Muscle of leg (tissue), 11 donors: ENCODE results near the gene ANKRD63. TPM values are rescaled to one million over a fixed set of nuclear protein-coding genes. Genes with fewer than 3 reads are reported as not detected.

Experiments
- DNase-seq: peaks from one replicate; pipeline ENCODE4 v3.0.0; 2013
- H3K27ac ChIP-seq: one replicate; pipeline ENCODE4 v1.5.1; 2013; ENCODE audit warnings: mild to moderate bottlenecking, low read length, control low read depth
- H3K27me3 ChIP-seq: one replicate; pipeline ENCODE4 v1.6.1; 2013; ENCODE audit warnings: low read length; ENCODE audit not compliant: control insufficient read depth, insufficient read depth
- H3K36me3 ChIP-seq: one replicate; pipeline ENCODE4 v1.6.1; 2013; ENCODE audit warnings: low read length; ENCODE audit not compliant: control insufficient read depth, insufficient read depth
- H3K4me1 ChIP-seq: one replicate; pipeline ENCODE4 v1.6.1; 2013; ENCODE audit warnings: low read length; ENCODE audit not compliant: control insufficient read depth, insufficient read depth
- H3K4me3 ChIP-seq: one replicate; pipeline ENCODE4 v1.5.1; 2013; ENCODE audit warnings: low read length, control low read depth
- H3K9me3 ChIP-seq: replicated peaks from 2 replicates; pipeline ENCODE4 v1.6.1; 2013; ENCODE audit warnings: low read depth, low read length; ENCODE audit not compliant: control insufficient read depth
- WGBS: methylation state at CpG from one replicate; pipeline ENCODE4 v1.1.5; 2013; ENCODE audit warnings: missing lambda C conversion rate; ENCODE audit not compliant: insufficient coverage; 5-methylcytosine and 5-hydroxymethylcytosine counted together
- polyA plus RNA-seq, 8 donors: library from polyadenylated mRNA; unstranded; fragments of 120-200 nt; gene quantifications; one replicate each; pipeline versions ENCODE4 v1.2.1 to v1.2.3, GENCODE V29; 2013; ENCODE audit warnings: inconsistent platforms in 1 of 8, low replicate concordance in 1 of 8; ENCODE audit not compliant: insufficient read length in 8 of 8, insufficient read depth in 1 of 8
- total RNA-seq: library from RNA; stranded (reverse); fragments of 120-200 nt; gene quantifications from one replicate; pipeline ENCODE4 v1.2.4, GENCODE V29; 2013

ANKRD63 gene
- total and polyA plus RNA-seq, 9 donors, result 0.11 to 0.22 (median 0.16) TPM; not detected in 3

GRCh38 chr15:40263024-40263754 lies 19.7 kb downstream of the ANKRD63 start:
- Histone ChIP-seq H3K27me3 (peaks cover 6% of the 10 kb centered on the region), H3K9me3 (no peaks in the 10 kb centered on the region), H3K4me1 (no peaks in the 10 kb centered on the region), H3K4me3 (no peak overlapping the region), H3K36me3 (no peaks in the 10 kb centered on the region), H3K27ac (no peak overlapping the region)
- WGBS, result 31% methylated on average over 8 of the region's 12 CpGs
- DNase-seq, result peak; percentile 71

- no peaks in the 10 kb centered on the region for H3K9me3 ChIP-seq
- H3K4me1 ChIP-seq, result no peaks in the 10 kb centered on the region
- H3K27me3 ChIP-seq, result peaks cover 23% of the 10 kb centered on the region
- no peak for DNase-seq
- H3K4me3 ChIP-seq, result no peak overlapping the region
- no peak overlapping the region for H3K27ac ChIP-seq
- no peaks in the 10 kb centered on the region for H3K36me3 ChIP-seq
- 80% methylated on average over 2 of the region's 7 CpGs for WGBS
Observed at GRCh38 chr15:40259021-40259420, 23.8 kb downstream of the ANKRD63 start.

- 42% methylated on average over 7 of the region's 8 CpGs for WGBS
Observed at GRCh38 chr15:40258544-40258943, 24.3 kb downstream of the ANKRD63 start.

GRCh38 chr15:40257656-40258450 lies 25.0 kb downstream of the ANKRD63 start:
- Histone ChIP-seq H3K27ac (no peak overlapping the region), H3K27me3 (peaks cover 35% of the 10 kb centered on the region), H3K9me3 (no peaks in the 10 kb centered on the region), H3K36me3 (no peaks in the 10 kb centered on the region), H3K4me3 (no peak overlapping the region), H3K4me1 (peaks cover 8% of the 10 kb centered on the region)
- 71% methylated on average over 9 of the region's 9 CpGs for WGBS
- no peak for DNase-seq

More at GRCh38 chr15:40258544-40258943, 24.3 kb downstream of the ANKRD63 start:
- Histone ChIP-seq H3K4me1 (peaks cover 2% of the 10 kb centered on the region), H3K27ac (no peak overlapping the region), H3K9me3 (no peaks in the 10 kb centered on the region), H3K27me3 (peaks cover 28% of the 10 kb centered on the region), H3K4me3 (no peak overlapping the region), H3K36me3 (no peaks in the 10 kb centered on the region)
- no peak for DNase-seq

DNA sequence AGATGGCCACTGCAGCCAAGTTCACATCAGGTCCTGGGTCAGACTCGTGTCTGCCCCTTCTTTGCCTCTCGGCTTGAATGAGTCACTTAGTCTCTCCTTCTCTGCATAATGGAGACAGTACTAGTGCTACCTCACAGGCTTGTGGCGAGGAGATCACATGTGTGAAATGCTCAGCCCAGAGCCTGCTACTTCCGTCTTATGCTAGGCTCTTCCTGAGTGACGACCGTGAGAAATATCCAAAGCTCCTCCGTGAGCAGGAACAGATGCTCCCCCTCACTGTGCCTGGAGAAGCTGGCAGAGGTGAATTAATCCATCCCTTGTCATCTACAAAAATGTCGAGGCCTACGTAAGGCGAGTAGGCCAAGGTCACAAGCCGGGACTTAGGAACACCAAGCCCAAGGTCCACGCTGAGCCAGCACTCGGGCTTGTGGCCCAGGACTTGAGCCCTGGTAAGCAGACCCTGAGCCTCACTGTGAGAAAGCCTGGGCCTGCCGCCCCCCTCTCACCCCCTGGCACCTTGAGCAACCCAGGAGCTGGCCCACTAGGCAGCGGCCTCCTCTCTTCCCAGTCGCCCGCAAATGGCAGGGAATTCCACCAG lies 26.1 kb downstream of the ANKRD63 start:
- Histone ChIP-seq H3K4me3 (no peak overlapping the region), H3K4me1 (peaks cover 13% of the 10 kb centered on the region), H3K27ac (no peak overlapping the region), H3K36me3 (no peaks in the 10 kb centered on the region), H3K27me3 (peaks cover 43% of the 10 kb centered on the region), H3K9me3 (no peaks in the 10 kb centered on the region)
- 78% methylated on average over 17 of the region's 17 CpGs for WGBS
- DNase-seq, result no peak

- Histone ChIP-seq H3K4me3 (no peak overlapping the region), H3K4me1 (peaks cover 13% of the 10 kb centered on the region), H3K9me3 (no peaks in the 10 kb centered on the region), H3K36me3 (no peaks in the 10 kb centered on the region), H3K27ac (no peak overlapping the region), H3K27me3 (peaks cover 56% of the 10 kb centered on the region)
- WGBS, result no CpG with 5 or more reads among the region's 4 CpGs
- DNase-seq, result no peak
Observed at GRCh38 chr15:40255033-40255432, 27.8 kb downstream of the ANKRD63 start.

- Histone ChIP-seq H3K9me3 (no peaks in the 10 kb centered on the region), H3K4me3 (no peak overlapping the region), H3K4me1 (peaks cover 13% of the 10 kb centered on the region), H3K27me3 (peaks cover 56% of the 10 kb centered on the region), H3K27ac (no peak overlapping the region), H3K36me3 (no peaks in the 10 kb centered on the region)
- DNase-seq, result no peak
- WGBS, result 100% methylated on average over 2 of the region's 3 CpGs
Observed at GRCh38 chr15:40254452-40254851, 28.4 kb downstream of the ANKRD63 start.

- Histone ChIP-seq H3K4me1 (peaks cover 16% of the 10 kb centered on the region), H3K27ac (no peak overlapping the region), H3K9me3 (no peaks in the 10 kb centered on the region), H3K36me3 (no peaks in the 10 kb centered on the region), H3K27me3 (peaks cover 56% of the 10 kb centered on the region), H3K4me3 (peak overlapping the region; percentile 48)
- no peak for DNase-seq
- WGBS, result 32% methylated on average over 23 of the region's 28 CpGs
Observed at GRCh38 chr15:40253167-40253790, 29.6 kb downstream of the ANKRD63 start.

DNA sequence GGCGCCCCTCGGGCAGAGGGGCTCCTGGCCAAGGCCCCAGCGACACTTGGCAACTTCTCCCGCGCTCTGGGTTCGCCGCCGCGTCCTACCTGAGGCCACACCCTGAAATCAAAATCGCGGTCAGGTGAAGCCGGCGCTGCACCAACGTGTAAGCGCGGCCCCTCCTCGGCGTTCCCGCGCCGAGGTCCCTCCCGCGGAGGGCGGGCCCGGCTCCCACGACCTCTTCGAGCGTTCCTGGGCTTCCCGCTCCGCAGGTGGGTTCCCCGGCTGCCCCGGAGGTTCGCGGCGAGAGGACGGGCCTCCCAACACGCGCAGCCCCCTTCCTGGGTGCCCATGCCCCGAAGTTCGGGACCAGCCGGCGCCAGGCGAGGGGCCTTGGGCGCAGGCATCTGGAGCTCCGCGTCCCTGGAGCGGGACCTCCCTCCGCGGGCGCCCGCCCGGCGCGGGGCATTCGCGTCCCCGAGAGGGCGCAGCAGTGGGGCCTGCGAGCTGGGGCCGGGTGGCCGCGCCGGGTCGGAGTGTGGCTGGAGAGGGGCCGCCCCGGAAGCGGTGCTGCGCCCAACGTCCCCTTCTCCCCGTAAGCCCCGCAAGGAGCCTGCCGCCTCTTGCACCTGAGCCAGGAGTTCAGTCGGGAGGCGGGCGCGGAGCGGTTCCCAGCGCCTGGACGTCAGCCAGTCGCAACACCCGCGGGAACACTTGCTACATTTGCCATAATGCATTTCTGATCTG lies 30.3 kb downstream of the ANKRD63 start:
- peak; percentile 44 for DNase-seq
- Histone ChIP-seq H3K9me3 (no peaks in the 10 kb centered on the region), H3K36me3 (no peaks in the 10 kb centered on the region), H3K27ac (no peak overlapping the region), H3K4me3 (peak overlapping the region; percentile 48), H3K4me1 (peaks cover 16% of the 10 kb centered on the region), H3K27me3 (peaks cover 54% of the 10 kb centered on the region)
- WGBS, result under 1% methylated on average over 82 of the region's 82 CpGs
